GM23338 (cell line): Measurements from ENCODE around the gene SLC39A11. TPM values are rescaled to one million over a fixed set of nuclear protein-coding genes. Genes with fewer than 3 reads are reported as not detected.

Source experiments
- ATAC-seq: fragments of 200-7000 bp; cut with Tn5 transposase; 3 replicates; pipeline ENCODE4 v1.9.1; 2020
- DNase-seq: peaks from one replicate; pipeline ENCODE4 v3.0.0-alpha.2; 2015; ENCODE audit warnings: low spot score
- H2AFZ ChIP-seq: fragments of 200-600 bp; sonication (generic); 2 replicates; pipeline ENCODE4 v1.8.0; 2016; ENCODE audit warnings: antibody characterized with exemption, mild to moderate bottlenecking, moderate library complexity
- H3F3A ChIP-seq: fragments of 200-600 bp; sonication (generic); replicated peaks from 2 replicates; pipeline ENCODE4 v1.8.0; 2017; ENCODE audit warnings: antibody characterized with exemption, mixed run types, low read depth
- H3K27ac ChIP-seq: fragments of 200-600 bp; sonication (generic); 2 replicates; pipeline ENCODE4 v1.6.1; 2016; ENCODE audit warnings: low read depth
- H3K27me3 ChIP-seq: fragments of 200-600 bp; sonication (generic); 2 replicates; pipeline ENCODE4 v1.8.0; 2016; ENCODE audit warnings: mild to moderate bottlenecking, mixed run types, moderate library complexity; ENCODE audit not compliant: insufficient read depth
- H3K36me3 ChIP-seq: fragments of 200-600 bp; sonication (generic); 2 replicates; pipeline ENCODE4 v1.8.0; 2016; ENCODE audit warnings: mild to moderate bottlenecking; ENCODE audit not compliant: insufficient read depth
- H3K4me1 ChIP-seq: fragments of 200-600 bp; sonication (generic); 2 replicates; pipeline ENCODE4 v1.8.0; 2016; ENCODE audit warnings: mild to moderate bottlenecking, moderate library complexity; ENCODE audit not compliant: insufficient read depth
- H3K4me2 ChIP-seq: fragments of 200-600 bp; sonication (generic); 2 replicates; pipeline ENCODE4 v1.7.1; 2017; ENCODE audit warnings: mixed run types
- H3K4me3 ChIP-seq: fragments of 200-600 bp; sonication (generic); 2 replicates; pipeline ENCODE4 v1.6.1; 2016; ENCODE audit warnings: mixed run types
- H3K79me2 ChIP-seq: fragments of 200-600 bp; sonication (generic); replicated peaks from 2 replicates; pipeline ENCODE4 v1.8.0; 2017; ENCODE audit warnings: mild to moderate bottlenecking; ENCODE audit not compliant: insufficient read depth
- H3K9me2 ChIP-seq: fragments of 200-600 bp; sonication (generic); 2 replicates; pipeline ENCODE4 v1.8.0; 2017; ENCODE audit not compliant: insufficient read depth
- H4K20me1 ChIP-seq: fragments of 200-600 bp; sonication (generic); replicated peaks from 2 replicates; pipeline ENCODE4 v1.8.0; 2017; ENCODE audit warnings: mild to moderate bottlenecking; ENCODE audit not compliant: insufficient read depth
- H3K27ac Mint-ChIP-seq: 2 replicates; pipeline ENCODE4 v1.8.0; 2020; ENCODE audit warnings: inconsistent platforms, mild to moderate bottlenecking, moderate library complexity, mixed read lengths
- H3K27me3 Mint-ChIP-seq: 3 replicates; pipeline ENCODE4 v1.8.0; 2022; ENCODE audit warnings: low read depth, mild to moderate bottlenecking, moderate library complexity, mixed read lengths, inconsistent platforms; ENCODE audit not compliant: insufficient read depth, poor library complexity
- H3K36me3 Mint-ChIP-seq: 3 replicates; pipeline ENCODE4 v1.8.0; 2021; ENCODE audit warnings: low read depth, mild to moderate bottlenecking, inconsistent platforms, moderate library complexity, mixed read lengths
- H3K4me1 Mint-ChIP-seq: 3 replicates; pipeline ENCODE4 v1.8.0; 2020; ENCODE audit warnings: mild to moderate bottlenecking, inconsistent platforms, mixed read lengths
- H3K4me3 Mint-ChIP-seq: 3 replicates; pipeline ENCODE4 v1.8.0; 2021; ENCODE audit warnings: moderate library complexity, mild to moderate bottlenecking, inconsistent platforms, mixed read lengths
- H3K9me3 Mint-ChIP-seq: 3 replicates; pipeline ENCODE4 v1.8.0; 2020; ENCODE audit warnings: moderate library complexity, mild to moderate bottlenecking, inconsistent platforms, mixed read lengths
- CREB1 ChIP-seq: fragments of 250-450 bp; sonication (Bioruptor Pico); IDR thresholded peaks from 2 replicates; pipeline ENCODE4 v1.5.0; 2020; ENCODE audit warnings: low read depth, mild to moderate bottlenecking, moderate library complexity
- EZH2phosphoT487 ChIP-seq: fragments of 200-600 bp; sonication (generic); IDR thresholded peaks from one replicate; pipeline ENCODE4 v1.8.1; 2018; ENCODE audit warnings: antibody characterized with exemption; ENCODE audit not compliant: unreplicated experiment
- JUNB ChIP-seq: IDR thresholded peaks from one replicate; pipeline ENCODE4 v1.6.1; 2016; ENCODE audit warnings: antibody characterized with exemption; ENCODE audit not compliant: unreplicated experiment
- POLR2AphosphoS5 ChIP-seq: IDR thresholded peaks from 2 replicates; pipeline ENCODE4 v1.6.1; 2016; ENCODE audit warnings: antibody characterized with exemption, low read depth
- ZNF114 ChIP-seq: fragments of 250-450 bp; sonication (Bioruptor Pico); IDR thresholded peaks from 2 replicates; pipeline ENCODE4 v1.5.0; 2020; ENCODE audit warnings: mild to moderate bottlenecking, moderate library complexity
- polyA plus RNA-seq: library from polyadenylated mRNA; unstranded; fragments of >200 nt; fragmentation: Nextera tagmentation; extraction: Ambion mirVana; gene quantifications from 2 replicates; pipeline ENCODE4 v1.2.1, GENCODE V29; 2016
- total RNA-seq: library from RNA; depleted of rRNA; stranded (reverse); fragments of >200 nt; shearing (Covaris generic); gene quantifications from 2 replicates; pipeline ENCODE4 v1.2.3, GENCODE V29; 2014
- TF ChIP-seq, protein P1 (sequence below): IDR thresholded peaks from one replicate; pipeline ENCODE4 v1.6.1; 2018; ENCODE audit warnings: antibody characterized with exemption; ENCODE audit not compliant: unreplicated experiment
- TF ChIP-seq, protein P2 (sequence below): fragments of 250-450 bp; sonication (Bioruptor Pico); IDR thresholded peaks from 2 replicates; pipeline ENCODE4 v1.5.0; 2020; ENCODE audit warnings: mild to moderate bottlenecking, moderate library complexity

The SLC39A11 gene
- total and polyA plus RNA-seq, 2 experiments from 2014 or later = 10.8 to 18.1 TPM

DNA sequence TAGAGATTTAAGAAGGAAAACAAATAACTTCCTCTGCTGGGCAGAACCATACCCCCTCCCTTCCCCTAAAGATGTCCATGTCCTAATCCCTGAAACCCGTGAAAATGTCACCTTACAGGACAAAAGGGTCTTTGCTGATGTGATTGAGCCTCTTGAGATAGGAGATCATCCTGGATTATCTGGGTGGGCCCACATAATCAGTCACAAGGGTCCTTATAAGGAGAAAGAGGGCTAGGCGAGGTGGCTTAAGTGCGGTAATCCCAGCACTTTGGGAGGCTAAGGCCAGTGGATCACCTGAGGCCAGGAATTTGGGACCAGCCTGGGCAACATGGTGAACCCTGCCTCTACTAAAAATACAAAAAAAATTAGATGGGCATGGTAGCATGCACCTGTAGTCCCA is 12.0 kb upstream of the SLC39A11 start (continued):
- TF ChIP-seq, protein P1, sequence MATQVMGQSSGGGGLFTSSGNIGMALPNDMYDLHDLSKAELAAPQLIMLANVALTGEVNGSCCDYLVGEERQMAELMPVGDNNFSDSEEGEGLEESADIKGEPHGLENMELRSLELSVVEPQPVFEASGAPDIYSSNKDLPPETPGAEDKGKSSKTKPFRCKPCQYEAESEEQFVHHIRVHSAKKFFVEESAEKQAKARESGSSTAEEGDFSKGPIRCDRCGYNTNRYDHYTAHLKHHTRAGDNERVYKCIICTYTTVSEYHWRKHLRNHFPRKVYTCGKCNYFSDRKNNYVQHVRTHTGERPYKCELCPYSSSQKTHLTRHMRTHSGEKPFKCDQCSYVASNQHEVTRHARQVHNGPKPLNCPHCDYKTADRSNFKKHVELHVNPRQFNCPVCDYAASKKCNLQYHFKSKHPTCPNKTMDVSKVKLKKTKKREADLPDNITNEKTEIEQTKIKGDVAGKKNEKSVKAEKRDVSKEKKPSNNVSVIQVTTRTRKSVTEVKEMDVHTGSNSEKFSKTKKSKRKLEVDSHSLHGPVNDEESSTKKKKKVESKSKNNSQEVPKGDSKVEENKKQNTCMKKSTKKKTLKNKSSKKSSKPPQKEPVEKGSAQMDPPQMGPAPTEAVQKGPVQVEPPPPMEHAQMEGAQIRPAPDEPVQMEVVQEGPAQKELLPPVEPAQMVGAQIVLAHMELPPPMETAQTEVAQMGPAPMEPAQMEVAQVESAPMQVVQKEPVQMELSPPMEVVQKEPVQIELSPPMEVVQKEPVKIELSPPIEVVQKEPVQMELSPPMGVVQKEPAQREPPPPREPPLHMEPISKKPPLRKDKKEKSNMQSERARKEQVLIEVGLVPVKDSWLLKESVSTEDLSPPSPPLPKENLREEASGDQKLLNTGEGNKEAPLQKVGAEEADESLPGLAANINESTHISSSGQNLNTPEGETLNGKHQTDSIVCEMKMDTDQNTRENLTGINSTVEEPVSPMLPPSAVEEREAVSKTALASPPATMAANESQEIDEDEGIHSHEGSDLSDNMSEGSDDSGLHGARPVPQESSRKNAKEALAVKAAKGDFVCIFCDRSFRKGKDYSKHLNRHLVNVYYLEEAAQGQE = no peak

DNA sequence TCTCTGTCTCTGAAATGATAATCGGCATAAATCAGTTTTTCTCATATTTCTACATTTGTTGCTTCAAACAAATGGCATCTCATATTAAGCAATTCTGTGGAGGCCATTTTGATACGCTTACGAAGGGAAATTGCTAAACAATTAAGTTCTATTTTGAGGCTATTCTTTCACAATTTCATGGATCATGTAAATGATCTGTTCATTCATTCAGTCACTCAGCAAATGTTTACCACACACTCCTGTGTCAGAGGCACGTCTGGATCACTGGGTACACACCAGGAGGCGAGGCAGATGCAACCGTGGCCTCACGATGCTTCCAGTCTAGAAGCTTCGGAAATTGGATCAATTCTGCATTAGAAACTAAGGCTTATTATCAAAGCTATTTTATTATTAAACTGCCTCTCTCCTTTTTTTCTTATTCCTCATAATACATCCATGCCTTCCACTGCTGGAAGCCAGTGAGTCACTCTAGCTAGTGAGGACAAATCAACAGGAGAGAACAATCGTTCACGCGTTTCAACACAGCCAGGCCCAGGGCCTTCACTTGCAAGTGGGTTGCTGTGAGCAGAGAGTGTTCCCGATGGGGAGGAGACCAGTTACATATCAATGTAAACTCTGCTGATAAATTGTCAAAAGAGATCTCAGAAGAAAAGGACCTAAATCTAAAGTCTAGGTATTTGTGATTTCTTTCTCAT is 11.3 kb upstream of the SLC39A11 start:
- Histone ChIP-seq H3K4me2 (no peak overlapping the region), H3K36me3 (no peaks in the 10 kb centered on the region), H3K9me2 (no peaks in the 10 kb centered on the region), H3F3A (no peaks in the 10 kb centered on the region), H3K4me3 (no peak overlapping the region), H4K20me1 (no peaks in the 10 kb centered on the region), H3K4me1 (no peaks in the 10 kb centered on the region), H3K27ac (no peak overlapping the region), H3K27me3 (no peaks in the 10 kb centered on the region), H2AFZ (no peak overlapping the region), H3K79me2 (no peaks in the 10 kb centered on the region)
- no peaks in the 10 kb centered on the region for H3K36me3 Mint-ChIP-seq
- H3K27ac Mint-ChIP-seq = no peak overlapping the region
- ATAC-seq = no peak
- peaks cover 3% of the 10 kb centered on the region; the same call in 1 of the 3 replicates for H3K9me3 Mint-ChIP-seq
- H3K4me1 Mint-ChIP-seq = peaks cover 4% of the 10 kb centered on the region
- H3K27me3 Mint-ChIP-seq = peaks cover 5% of the 10 kb centered on the region
- no peak for TF ChIP-seq POLR2AphosphoS5
- TF ChIP-seq EZH2phosphoT487 = no peak
- TF ChIP-seq ZNF114 (CRISPR knock-in tag) = no peak
- TF ChIP-seq CREB1 (CRISPR knock-in tag) = no peak
- TF ChIP-seq, protein P2, sequence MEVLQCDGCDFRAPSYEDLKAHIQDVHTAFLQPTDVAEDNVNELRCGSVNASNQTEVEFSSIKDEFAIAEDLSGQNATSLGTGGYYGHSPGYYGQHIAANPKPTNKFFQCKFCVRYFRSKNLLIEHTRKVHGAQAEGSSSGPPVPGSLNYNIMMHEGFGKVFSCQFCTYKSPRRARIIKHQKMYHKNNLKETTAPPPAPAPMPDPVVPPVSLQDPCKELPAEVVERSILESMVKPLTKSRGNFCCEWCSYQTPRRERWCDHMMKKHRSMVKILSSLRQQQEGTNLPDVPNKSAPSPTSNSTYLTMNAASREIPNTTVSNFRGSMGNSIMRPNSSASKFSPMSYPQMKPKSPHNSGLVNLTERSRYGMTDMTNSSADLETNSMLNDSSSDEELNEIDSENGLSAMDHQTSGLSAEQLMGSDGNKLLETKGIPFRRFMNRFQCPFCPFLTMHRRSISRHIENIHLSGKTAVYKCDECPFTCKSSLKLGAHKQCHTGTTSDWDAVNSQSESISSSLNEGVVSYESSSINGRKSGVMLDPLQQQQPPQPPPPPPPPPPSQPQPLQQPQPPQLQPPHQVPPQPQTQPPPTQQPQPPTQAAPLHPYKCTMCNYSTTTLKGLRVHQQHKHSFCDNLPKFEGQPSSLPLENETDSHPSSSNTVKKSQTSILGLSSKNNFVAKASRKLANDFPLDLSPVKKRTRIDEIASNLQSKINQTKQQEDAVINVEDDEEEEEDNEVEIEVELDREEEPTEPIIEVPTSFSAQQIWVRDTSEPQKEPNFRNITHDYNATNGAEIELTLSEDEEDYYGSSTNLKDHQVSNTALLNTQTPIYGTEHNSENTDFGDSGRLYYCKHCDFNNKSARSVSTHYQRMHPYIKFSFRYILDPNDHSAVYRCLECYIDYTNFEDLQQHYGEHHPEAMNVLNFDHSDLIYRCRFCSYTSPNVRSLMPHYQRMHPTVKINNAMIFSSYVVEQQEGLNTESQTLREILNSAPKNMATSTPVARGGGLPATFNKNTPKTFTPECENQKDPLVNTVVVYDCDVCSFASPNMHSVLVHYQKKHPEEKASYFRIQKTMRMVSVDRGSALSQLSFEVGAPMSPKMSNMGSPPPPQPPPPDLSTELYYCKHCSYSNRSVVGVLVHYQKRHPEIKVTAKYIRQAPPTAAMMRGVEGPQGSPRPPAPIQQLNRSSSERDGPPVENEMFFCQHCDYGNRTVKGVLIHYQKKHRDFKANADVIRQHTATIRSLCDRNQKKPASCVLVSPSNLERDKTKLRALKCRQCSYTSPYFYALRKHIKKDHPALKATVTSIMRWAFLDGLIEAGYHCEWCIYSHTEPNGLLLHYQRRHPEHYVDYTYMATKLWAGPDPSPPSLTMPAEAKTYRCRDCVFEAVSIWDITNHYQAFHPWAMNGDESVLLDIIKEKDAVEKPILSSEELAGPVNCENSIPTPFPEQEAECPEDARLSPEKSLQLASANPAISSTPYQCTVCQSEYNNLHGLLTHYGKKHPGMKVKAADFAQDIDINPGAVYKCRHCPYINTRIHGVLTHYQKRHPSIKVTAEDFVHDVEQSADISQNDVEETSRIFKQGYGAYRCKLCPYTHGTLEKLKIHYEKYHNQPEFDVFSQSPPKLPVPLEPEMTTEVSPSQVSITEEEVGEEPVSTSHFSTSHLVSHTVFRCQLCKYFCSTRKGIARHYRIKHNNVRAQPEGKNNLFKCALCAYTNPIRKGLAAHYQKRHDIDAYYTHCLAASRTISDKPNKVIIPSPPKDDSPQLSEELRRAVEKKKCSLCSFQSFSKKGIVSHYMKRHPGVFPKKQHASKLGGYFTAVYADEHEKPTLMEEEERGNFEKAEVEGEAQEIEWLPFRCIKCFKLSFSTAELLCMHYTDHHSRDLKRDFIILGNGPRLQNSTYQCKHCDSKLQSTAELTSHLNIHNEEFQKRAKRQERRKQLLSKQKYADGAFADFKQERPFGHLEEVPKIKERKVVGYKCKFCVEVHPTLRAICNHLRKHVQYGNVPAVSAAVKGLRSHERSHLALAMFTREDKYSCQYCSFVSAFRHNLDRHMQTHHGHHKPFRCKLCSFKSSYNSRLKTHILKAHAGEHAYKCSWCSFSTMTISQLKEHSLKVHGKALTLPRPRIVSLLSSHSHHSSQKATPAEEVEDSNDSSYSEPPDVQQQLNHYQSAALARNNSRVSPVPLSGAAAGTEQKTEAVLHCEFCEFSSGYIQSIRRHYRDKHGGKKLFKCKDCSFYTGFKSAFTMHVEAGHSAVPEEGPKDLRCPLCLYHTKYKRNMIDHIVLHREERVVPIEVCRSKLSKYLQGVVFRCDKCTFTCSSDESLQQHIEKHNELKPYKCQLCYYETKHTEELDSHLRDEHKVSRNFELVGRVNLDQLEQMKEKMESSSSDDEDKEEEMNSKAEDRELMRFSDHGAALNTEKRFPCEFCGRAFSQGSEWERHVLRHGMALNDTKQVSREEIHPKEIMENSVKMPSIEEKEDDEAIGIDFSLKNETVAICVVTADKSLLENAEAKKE (CRISPR knock-in tag) = no peak
- TF ChIP-seq JUNB = no peak
- no peak overlapping the region for H3K4me3 Mint-ChIP-seq
- no peak for DNase-seq
